ENCODE data around the gene PIK3R1. TPM values are rescaled to one million over a fixed set of nuclear protein-coding genes. Genes with fewer than 3 reads are reported as not detected.

PIK3R1 gene
- total RNA-seq, 1 donor from 2014 or later = 80.4 TPM

DNA sequence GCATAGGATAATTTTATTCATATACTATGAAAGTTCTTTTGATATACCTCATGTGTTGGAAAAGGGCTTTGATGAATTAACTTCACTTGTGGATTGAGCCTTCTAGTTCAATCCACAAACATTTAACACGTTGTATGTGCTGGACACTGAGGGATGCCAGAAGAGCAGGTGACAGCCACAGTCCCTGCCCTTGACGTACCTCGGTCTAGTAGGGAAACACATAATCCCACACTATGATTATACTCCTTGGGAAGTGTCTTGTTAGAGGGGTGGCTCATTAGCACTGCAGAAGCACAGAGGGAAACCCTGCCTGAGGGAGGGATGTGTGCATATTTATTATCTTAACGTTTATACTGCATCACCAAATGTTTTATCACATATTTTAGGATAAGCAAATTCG is 61.2 kb downstream of the PIK3R1 start:
- Mint-ChIP-seq H3K4me1 (peaks cover 35% of the 10 kb centered on the region), H3K36me3 (peaks cover 36% of the 10 kb centered on the region), H3K27me3 (ENCODE audit: low read depth) (no peaks in the 10 kb centered on the region), H3K27ac (no peak overlapping the region), H3K9me3 (no peaks in the 10 kb centered on the region), H3K4me3 (no peak overlapping the region)
- no peak for DNase-seq (ENCODE audit: low spot score in 2 of 2, unreplicated experiment in 2 of 2)
- TF ChIP-seq, protein P1, sequence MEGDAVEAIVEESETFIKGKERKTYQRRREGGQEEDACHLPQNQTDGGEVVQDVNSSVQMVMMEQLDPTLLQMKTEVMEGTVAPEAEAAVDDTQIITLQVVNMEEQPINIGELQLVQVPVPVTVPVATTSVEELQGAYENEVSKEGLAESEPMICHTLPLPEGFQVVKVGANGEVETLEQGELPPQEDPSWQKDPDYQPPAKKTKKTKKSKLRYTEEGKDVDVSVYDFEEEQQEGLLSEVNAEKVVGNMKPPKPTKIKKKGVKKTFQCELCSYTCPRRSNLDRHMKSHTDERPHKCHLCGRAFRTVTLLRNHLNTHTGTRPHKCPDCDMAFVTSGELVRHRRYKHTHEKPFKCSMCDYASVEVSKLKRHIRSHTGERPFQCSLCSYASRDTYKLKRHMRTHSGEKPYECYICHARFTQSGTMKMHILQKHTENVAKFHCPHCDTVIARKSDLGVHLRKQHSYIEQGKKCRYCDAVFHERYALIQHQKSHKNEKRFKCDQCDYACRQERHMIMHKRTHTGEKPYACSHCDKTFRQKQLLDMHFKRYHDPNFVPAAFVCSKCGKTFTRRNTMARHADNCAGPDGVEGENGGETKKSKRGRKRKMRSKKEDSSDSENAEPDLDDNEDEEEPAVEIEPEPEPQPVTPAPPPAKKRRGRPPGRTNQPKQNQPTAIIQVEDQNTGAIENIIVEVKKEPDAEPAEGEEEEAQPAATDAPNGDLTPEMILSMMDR (IDR thresholded peaks at IDR 0.05; ENCODE audit: unreplicated experiment) = no peak

DNA sequence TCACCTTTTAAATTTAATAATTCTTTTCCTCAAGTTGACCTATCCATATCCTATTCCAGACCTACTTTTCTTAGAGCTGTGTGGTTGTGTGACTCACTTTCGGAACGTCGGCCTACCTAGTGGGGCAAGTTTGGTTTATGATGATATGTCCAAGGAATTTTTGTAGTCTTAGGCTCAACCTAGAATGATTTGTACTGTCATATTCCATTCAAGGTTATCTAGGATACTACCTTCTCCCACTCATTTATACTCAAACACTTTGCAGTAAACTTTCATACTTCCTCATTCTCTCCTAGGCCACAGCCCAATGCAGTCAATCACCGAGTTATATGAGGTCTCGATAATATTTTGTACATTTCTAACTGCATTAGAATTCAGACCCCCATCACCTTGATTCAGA is 61.9 kb downstream of the PIK3R1 start:
- Mint-ChIP-seq H3K36me3 (peaks cover 42% of the 10 kb centered on the region), H3K9me3 (no peaks in the 10 kb centered on the region), H3K4me1 (peaks cover 34% of the 10 kb centered on the region), H3K4me3 (no peak overlapping the region), H3K27ac (no peak overlapping the region), H3K27me3 (ENCODE audit: low read depth) (no peaks in the 10 kb centered on the region)
- TF ChIP-seq, protein P1 (IDR thresholded peaks at IDR 0.05; ENCODE audit: unreplicated experiment) = no peak
- DNase-seq (ENCODE audit: low spot score in 2 of 2, unreplicated experiment in 2 of 2) = no peak

DNA sequence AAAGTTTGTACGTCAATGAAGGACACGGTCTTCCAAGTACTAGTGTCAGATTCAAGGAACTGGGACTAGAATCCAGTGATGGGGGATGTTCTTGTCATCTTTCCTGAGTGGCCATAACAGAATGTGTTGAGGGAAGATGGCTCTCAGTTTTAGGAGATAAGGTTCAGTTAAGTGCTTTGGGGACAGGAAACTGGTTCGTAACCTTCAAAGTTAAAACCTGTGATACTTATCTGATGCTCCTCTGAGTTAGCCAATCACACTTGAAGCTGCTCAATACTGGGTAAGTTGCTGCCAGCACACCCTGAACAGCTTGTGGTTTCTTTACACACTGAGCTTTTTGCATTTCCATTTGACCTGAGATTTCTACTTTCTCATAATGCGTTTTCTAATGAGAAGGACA is 64.4 kb downstream of the PIK3R1 start:
- Mint-ChIP-seq H3K27me3 (ENCODE audit: low read depth) (no peaks in the 10 kb centered on the region), H3K4me3 (no peak overlapping the region), H3K27ac (no peak overlapping the region), H3K4me1 (peaks cover 11% of the 10 kb centered on the region), H3K9me3 (no peaks in the 10 kb centered on the region), H3K36me3 (peaks cover 48% of the 10 kb centered on the region)
- no peak for DNase-seq (ENCODE audit: low spot score in 2 of 2, unreplicated experiment in 2 of 2)
- TF ChIP-seq, protein P1 (IDR thresholded peaks at IDR 0.05; ENCODE audit: unreplicated experiment) = no peak

DNA sequence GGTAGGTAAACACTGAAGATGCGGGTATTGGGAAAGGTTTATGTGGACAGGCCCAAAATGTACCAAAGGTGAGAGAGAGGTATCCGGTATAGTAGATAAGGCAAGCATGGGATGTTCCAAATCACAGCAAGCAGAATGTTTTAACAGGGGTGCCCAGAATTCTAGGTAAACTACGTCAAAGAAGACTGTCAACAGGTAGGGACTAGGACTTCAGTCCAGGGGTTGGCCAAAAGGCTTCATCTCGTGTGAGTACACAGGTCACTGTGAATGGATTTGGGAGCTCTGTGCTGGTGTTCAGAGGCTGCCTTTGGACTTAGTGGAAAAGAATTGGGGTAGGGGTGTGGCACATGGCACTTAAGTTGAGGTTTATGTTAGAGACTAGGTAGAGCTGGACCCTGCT is 66.4 kb downstream of the PIK3R1 start:
- H3K36me3 Mint-ChIP-seq = peaks cover 38% of the 10 kb centered on the region
- no peak overlapping the region for H3K4me3 Mint-ChIP-seq
- TF ChIP-seq, protein P1 (IDR thresholded peaks at IDR 0.05; ENCODE audit: unreplicated experiment) = no peak
- H3K9me3 Mint-ChIP-seq = no peaks in the 10 kb centered on the region
- no peaks in the 10 kb centered on the region for H3K27me3 Mint-ChIP-seq (ENCODE audit: low read depth)
- H3K4me1 Mint-ChIP-seq = peaks cover 23% of the 10 kb centered on the region
- DNase-seq (ENCODE audit: low spot score in 2 of 2, unreplicated experiment in 2 of 2) = no peak
- H3K27ac Mint-ChIP-seq = no peak overlapping the region

DNA sequence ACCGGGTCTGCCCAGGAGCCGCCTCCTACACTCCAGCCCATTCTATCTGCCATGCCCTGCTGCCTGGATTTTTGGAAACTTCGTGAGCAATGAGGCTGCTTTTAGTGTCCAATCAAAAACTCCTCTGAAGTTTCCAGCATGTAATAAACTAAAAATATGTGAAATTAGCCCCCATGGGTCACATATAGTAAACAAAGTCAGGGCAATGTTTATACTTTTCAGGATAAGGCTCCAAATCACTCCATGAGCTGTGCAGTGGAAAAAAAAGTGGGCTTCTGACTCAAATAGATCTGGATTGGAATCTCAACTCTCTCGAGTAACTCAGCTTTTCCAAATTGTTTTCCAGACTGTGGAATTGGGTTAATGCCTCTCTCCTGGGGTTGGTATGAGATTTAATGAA is 68.2 kb downstream of the PIK3R1 start:
- H3K27ac Mint-ChIP-seq = no peak overlapping the region
- H3K36me3 Mint-ChIP-seq = peaks cover 24% of the 10 kb centered on the region
- no peak overlapping the region for H3K4me3 Mint-ChIP-seq
- H3K27me3 Mint-ChIP-seq (ENCODE audit: low read depth) = no peaks in the 10 kb centered on the region
- no peaks in the 10 kb centered on the region for H3K9me3 Mint-ChIP-seq
- H3K4me1 Mint-ChIP-seq = peaks cover 37% of the 10 kb centered on the region
- no peak for DNase-seq (ENCODE audit: low spot score in 2 of 2, unreplicated experiment in 2 of 2)
- TF ChIP-seq, protein P1 (IDR thresholded peaks at IDR 0.05; ENCODE audit: unreplicated experiment) = no peak

Data from mesothelial cell of epicardium (in vitro differentiated cells).